HEK293 (cell line): Measurements from ENCODE around the gene THRSP.

ENCODE experiments used
- CTCF ChIA-PET: fragments of 350-600 bp; formaldehyde crosslinking; extraction: SDS; loops from one replicate; lab custom pipeline; 2021; ENCODE audit warnings: antibody characterized with exemption; lab: Yijun Ruan, JAX
- POLR2A ChIA-PET: fragments of 300-600 bp; formaldehyde crosslinking; extraction: SDS; loops from one replicate; lab custom pipeline; 2020; ENCODE audit warnings: antibody characterized with exemption, inconsistent platforms; lab: Yijun Ruan, JAX
- H3K27ac ChIP-seq: fragments of 200-500 bp; sonication (Bioruptor generic); 2 replicates; pipeline ENCODE4 v1.5.1; 2014; ENCODE audit warnings: low read depth, low read length, control low read depth, inconsistent platforms; ENCODE audit errors: extremely low read depth
- H3K36me3 ChIP-seq, 2 experiments: fragments of 200-500 bp in 1 of 2; sonication (Bioruptor generic) in 1 of 2; 1 replicate in 1 of 2; 2 replicates in 1 of 2; pipeline ENCODE4 v1.5.1; 2014 to 2017; ENCODE audit warnings: inconsistent platforms in 2 of 2, low read length in 2 of 2; ENCODE audit not compliant: control insufficient read depth in 2 of 2, insufficient read depth in 1 of 2
- H3K4me1 ChIP-seq: fragments of 200-500 bp; sonication (Bioruptor generic); 2 replicates; pipeline ENCODE4 v1.5.1; 2014; ENCODE audit warnings: mild to moderate bottlenecking, low read length, inconsistent platforms; ENCODE audit not compliant: control insufficient read depth, insufficient read depth
- H3K4me3 ChIP-seq: 2 replicates; pipeline ENCODE4 v1.5.1; 2011; ENCODE audit warnings: low read depth, mild to moderate bottlenecking, control low read depth, low read length, moderate library complexity
- H3K9me3 ChIP-seq: fragments of 200-500 bp; sonication (Bioruptor generic); 2 replicates; pipeline ENCODE4 v1.5.1; 2014; ENCODE audit warnings: low read depth, low read length, inconsistent platforms; ENCODE audit not compliant: control insufficient read depth, insufficient read depth
- FEZF1 ChIP-seq: fragments of 450-650 bp; formaldehyde crosslinking; IDR thresholded peaks from 2 replicates; pipeline ENCODE4 v1.5.1; 2016; ENCODE audit warnings: missing biosample characterization, missing genetic modification characterization
- GFI1B ChIP-seq: fragments of 450-650 bp; formaldehyde crosslinking; IDR thresholded peaks from 2 replicates; pipeline ENCODE4 v1.5.1; 2016; ENCODE audit warnings: missing biosample characterization, missing genetic modification characterization
- KLF9 ChIP-seq: fragments of 450-650 bp; formaldehyde crosslinking; IDR thresholded peaks from 2 replicates; pipeline ENCODE4 v1.5.1; 2016; ENCODE audit warnings: missing biosample characterization, missing genetic modification characterization, low read depth
- MZF1 ChIP-seq: fragments of 450-650 bp; formaldehyde crosslinking; IDR thresholded peaks from 2 replicates; pipeline ENCODE4 v1.5.1; 2017; ENCODE audit warnings: missing biosample characterization, missing genetic modification characterization, borderline replicate concordance
- OSR2 ChIP-seq: fragments of 450-650 bp; formaldehyde crosslinking; IDR thresholded peaks from 2 replicates; pipeline ENCODE4 v1.5.1; 2016; ENCODE audit warnings: missing biosample characterization, missing genetic modification characterization
- PRDM1 ChIP-seq: fragments of 450-650 bp; formaldehyde crosslinking; IDR thresholded peaks from 2 replicates; pipeline ENCODE4; 2016; ENCODE audit warnings: missing biosample characterization, missing genetic modification characterization
- TRIM28 ChIP-seq: IDR thresholded peaks from 2 replicates; pipeline ENCODE4 v1.6.1; 2011; ENCODE audit warnings: low read length, control low read depth, borderline replicate concordance
- ZNF157 ChIP-seq: fragments of 450-650 bp; formaldehyde crosslinking; IDR thresholded peaks from 2 replicates; pipeline ENCODE4 v1.5.1; 2016; ENCODE audit warnings: missing biosample characterization, missing genetic modification characterization
- ZNF174 ChIP-seq: fragments of 450-650 bp; formaldehyde crosslinking; IDR thresholded peaks from 2 replicates; pipeline ENCODE4 v1.5.0; 2017; ENCODE audit warnings: missing biosample characterization, mild to moderate bottlenecking, missing genetic modification characterization
- ZNF211 ChIP-seq: fragments of 450-650 bp; formaldehyde crosslinking; IDR thresholded peaks from 2 replicates; pipeline ENCODE4 v1.5.1; 2016; ENCODE audit warnings: low read depth, missing biosample characterization, missing genetic modification characterization
- ZNF560 ChIP-seq: fragments of 450-650 bp; formaldehyde crosslinking; IDR thresholded peaks from 2 replicates; pipeline ENCODE4 v1.5.1; 2017; ENCODE audit warnings: missing biosample characterization, missing genetic modification characterization, borderline replicate concordance
- ZNF561 ChIP-seq: fragments of 450-650 bp; IDR thresholded peaks from 2 replicates; pipeline ENCODE4 v1.5.1; 2018; ENCODE audit warnings: missing biosample characterization, missing genetic modification characterization, borderline replicate concordance
- ZNF629 ChIP-seq: fragments of 450-650 bp; formaldehyde crosslinking; IDR thresholded peaks from 2 replicates; pipeline ENCODE4 v1.5.1; 2017; ENCODE audit warnings: missing biosample characterization, missing genetic modification characterization
- ZNF664 ChIP-seq: fragments of 450-650 bp; formaldehyde crosslinking; IDR thresholded peaks from 2 replicates; pipeline ENCODE4 v1.5.1; 2016; ENCODE audit warnings: missing biosample characterization, missing genetic modification characterization
- ZNF701 ChIP-seq: fragments of 450-650 bp; formaldehyde crosslinking; IDR thresholded peaks from 2 replicates; pipeline ENCODE4 v1.5.1; 2016; ENCODE audit warnings: missing biosample characterization, missing genetic modification characterization
- TF ChIP-seq, protein P1 (sequence below): fragments of 450-650 bp; formaldehyde crosslinking; IDR thresholded peaks from 2 replicates; pipeline ENCODE4 v1.5.0; 2017; ENCODE audit warnings: missing biosample characterization, missing genetic modification characterization, borderline replicate concordance
- TF ChIP-seq, protein P2 (sequence below): fragments of 450-650 bp; formaldehyde crosslinking; IDR thresholded peaks from 2 replicates; pipeline ENCODE4 v1.5.1; 2017; ENCODE audit warnings: missing biosample characterization, missing genetic modification characterization
- TF ChIP-seq, protein P3 (sequence below): fragments of 450-650 bp; formaldehyde crosslinking; IDR thresholded peaks from 2 replicates; pipeline ENCODE4 v1.5.1; 2017; ENCODE audit warnings: missing biosample characterization, missing genetic modification characterization
- TF ChIP-seq, protein P4 (sequence below): fragments of 450-650 bp; formaldehyde crosslinking; conservative IDR thresholded peaks from 2 replicates; pipeline ENCODE4 v1.5.1; 2016; ENCODE audit warnings: low read depth, missing biosample characterization, missing genetic modification characterization

THRSP gene

DNA sequence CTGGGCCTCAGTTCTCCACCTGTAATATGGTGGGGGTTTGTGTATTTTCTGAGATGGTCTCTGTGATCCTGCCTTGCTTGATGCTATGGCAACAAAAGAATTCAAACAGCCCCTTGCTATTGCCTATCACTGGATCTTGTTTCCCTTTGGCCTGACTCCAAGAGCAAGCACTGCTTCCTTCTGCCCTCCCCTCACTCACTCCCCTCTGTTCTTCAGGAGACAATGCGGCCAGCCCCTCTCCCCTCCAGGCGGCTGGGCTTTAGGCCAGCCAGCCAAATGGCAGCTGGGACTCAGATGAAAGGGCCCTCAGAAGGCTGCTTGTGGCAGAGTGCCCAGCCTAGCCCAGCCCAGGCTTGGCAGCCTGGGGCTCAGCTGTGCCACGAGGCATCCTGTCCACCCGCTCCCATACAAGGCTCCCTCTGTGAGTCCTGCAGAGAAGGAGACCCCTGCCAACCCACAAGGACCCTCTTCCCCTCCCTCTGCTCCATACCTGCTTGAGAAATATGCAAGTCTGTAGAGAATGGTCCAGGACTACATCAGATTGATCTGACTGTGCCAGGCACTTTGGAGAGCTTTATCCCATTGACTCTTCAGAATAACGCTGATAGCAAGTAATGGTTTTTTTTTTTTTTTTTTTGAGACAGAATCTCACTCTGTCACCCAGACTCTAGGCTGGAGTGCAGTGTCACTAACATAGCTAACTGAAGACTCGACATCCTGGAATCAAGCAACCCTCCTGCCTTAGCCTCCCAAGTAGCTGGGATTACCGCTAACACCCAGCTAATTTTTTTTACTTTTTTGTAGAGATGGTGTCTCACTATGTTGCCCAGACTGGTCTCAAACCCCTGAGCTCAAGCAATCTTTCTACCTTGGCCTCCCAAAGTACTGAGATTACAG, 33.0 kb upstream of the THRSP start (continued):
- TF ChIP-seq ZNF211 (tag by site-specific recombination): no peak
- TF ChIP-seq, all 188 proteins: peak for 12

DNA sequence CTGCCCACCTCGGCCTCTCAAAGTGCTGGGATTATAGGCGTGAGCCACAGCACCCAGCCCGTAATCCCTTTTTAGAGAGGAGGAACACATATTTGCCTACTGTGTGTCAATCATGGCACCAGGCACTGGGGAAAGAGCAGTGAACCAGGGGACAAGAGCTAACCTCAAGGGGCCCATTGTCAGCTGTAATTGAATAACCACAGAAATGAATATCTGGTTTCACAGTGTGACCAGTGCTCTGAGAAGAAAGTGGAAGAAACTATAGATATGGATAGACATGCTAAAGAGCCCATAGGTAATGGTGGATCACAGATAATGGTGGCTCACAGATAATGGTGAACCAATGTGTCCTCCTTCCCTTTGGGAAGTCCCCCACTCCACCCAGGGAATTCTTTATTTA, 32.0 kb upstream of the THRSP start:
- Histone ChIP-seq H3K4me1 (no peaks in the 10 kb centered on the region), H3K36me3 (no peaks in the 10 kb centered on the region), H3K27ac (no peak overlapping the region; the same call in 1 of the 2 replicates), H3K4me3 (no peak overlapping the region), H3K9me3 (no peaks in the 10 kb centered on the region)
- TF ChIP-seq FEZF1 (tag by site-specific recombination): peak; percentile 89
- TF ChIP-seq TRIM28: no peak
- no peak for TF ChIP-seq GFI1B (tag by site-specific recombination)
- no peak for TF ChIP-seq ZNF629 (tag by site-specific recombination)
- TF ChIP-seq PRDM1 (tag by site-specific recombination): no peak
- TF ChIP-seq KLF9: no peak
- no peak for TF ChIP-seq ZNF157 (tag by site-specific recombination)
- no peak for TF ChIP-seq ZNF174 (tag by site-specific recombination)
- no peak for TF ChIP-seq ZNF664
- TF ChIP-seq, protein P1, sequence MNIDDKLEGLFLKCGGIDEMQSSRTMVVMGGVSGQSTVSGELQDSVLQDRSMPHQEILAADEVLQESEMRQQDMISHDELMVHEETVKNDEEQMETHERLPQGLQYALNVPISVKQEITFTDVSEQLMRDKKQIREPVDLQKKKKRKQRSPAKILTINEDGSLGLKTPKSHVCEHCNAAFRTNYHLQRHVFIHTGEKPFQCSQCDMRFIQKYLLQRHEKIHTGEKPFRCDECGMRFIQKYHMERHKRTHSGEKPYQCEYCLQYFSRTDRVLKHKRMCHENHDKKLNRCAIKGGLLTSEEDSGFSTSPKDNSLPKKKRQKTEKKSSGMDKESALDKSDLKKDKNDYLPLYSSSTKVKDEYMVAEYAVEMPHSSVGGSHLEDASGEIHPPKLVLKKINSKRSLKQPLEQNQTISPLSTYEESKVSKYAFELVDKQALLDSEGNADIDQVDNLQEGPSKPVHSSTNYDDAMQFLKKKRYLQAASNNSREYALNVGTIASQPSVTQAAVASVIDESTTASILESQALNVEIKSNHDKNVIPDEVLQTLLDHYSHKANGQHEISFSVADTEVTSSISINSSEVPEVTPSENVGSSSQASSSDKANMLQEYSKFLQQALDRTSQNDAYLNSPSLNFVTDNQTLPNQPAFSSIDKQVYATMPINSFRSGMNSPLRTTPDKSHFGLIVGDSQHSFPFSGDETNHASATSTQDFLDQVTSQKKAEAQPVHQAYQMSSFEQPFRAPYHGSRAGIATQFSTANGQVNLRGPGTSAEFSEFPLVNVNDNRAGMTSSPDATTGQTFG: no peak
- TF ChIP-seq OSR2 (tag by site-specific recombination): peak; percentile 24; the same call in 1 of the 2 replicates
- no peak for TF ChIP-seq ZNF561 (tag by site-specific recombination)
- TF ChIP-seq ZNF560 (tag by site-specific recombination): no peak
- CTCF ChIA-PET: interaction anchor here (1.4 to 3.0 kb wide), 2 partner anchors 14 to 16 kb away, joined by 6 to 9 read pairs; no protein-coding TSS in a partner anchor
- POLR2A ChIA-PET: no interaction called here

DNA sequence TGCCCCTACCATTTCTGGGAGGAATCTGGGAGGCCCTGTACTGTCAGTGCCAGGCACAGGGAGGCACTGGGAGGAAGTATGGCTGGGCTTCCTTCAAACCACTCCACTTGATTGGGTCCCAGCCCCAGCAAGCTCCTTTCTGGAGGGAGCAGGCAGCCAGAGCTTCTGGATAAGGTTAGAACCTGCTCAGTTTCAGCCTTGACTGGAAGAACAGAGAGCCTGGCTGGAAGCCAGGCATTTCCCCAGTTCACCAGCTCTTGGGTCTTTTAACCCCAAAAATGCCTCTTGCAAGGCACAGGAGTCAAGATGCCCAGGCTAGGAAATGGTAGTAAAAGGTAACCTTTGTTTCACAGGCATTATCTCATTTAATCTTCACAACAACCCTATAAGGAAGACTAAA, 31.6 kb upstream of the THRSP start:
- H3K36me3 ChIP-seq: no peaks in the 10 kb centered on the region
- H3K4me3 ChIP-seq: no peak overlapping the region
- no peak for TF ChIP-seq ZNF701 (tag by site-specific recombination)
- no peaks in the 10 kb centered on the region for H3K9me3 ChIP-seq
- no peaks in the 10 kb centered on the region for H3K4me1 ChIP-seq
- POLR2A ChIA-PET: interaction anchor here (0.5 kb wide), 2 partner anchors 120 to 559 kb away, joined by 3 to 4 read pairs; no protein-coding TSS in a partner anchor
- CTCF ChIA-PET: interaction anchor here (1.4 to 3.0 kb wide), 2 partner anchors 14 to 16 kb away, joined by 6 to 9 read pairs; no protein-coding TSS in a partner anchor
- H3K27ac ChIP-seq: no peak overlapping the region; the same call in 1 of the 2 replicates

DNA sequence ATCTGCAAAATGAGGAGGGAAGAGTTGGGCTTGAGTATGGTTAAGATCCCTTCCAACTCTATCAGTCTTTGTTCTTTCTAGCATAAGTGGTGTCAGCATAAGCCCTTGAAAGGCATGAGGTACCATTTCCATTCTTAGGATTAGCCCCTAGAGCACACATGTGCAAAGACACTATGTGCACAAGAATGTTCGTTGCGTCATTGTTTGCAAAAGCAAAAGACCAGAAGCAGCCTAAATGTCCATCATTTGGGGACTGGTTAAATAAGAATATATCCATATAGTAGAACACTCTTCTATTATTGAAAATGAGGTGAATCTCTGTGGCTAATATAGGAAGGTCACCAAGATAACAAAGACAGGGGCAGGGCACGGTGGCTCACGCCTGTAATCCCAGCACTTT, 30.6 kb upstream of the THRSP start:
- POLR2A ChIA-PET: no interaction called here
- CTCF ChIA-PET: interaction anchor here (0.7 kb wide), 1 partner anchor 22 kb away, joined by 3 read pairs; no protein-coding TSS in a partner anchor
- Histone ChIP-seq H3K4me1 (no peaks in the 10 kb centered on the region), H3K9me3 (no peaks in the 10 kb centered on the region), H3K4me3 (no peak overlapping the region), H3K36me3 (no peaks in the 10 kb centered on the region), H3K27ac (no peak overlapping the region)
- TF ChIP-seq, protein P2, sequence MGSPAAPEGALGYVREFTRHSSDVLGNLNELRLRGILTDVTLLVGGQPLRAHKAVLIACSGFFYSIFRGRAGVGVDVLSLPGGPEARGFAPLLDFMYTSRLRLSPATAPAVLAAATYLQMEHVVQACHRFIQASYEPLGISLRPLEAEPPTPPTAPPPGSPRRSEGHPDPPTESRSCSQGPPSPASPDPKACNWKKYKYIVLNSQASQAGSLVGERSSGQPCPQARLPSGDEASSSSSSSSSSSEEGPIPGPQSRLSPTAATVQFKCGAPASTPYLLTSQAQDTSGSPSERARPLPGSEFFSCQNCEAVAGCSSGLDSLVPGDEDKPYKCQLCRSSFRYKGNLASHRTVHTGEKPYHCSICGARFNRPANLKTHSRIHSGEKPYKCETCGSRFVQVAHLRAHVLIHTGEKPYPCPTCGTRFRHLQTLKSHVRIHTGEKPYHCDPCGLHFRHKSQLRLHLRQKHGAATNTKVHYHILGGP: no peak
- TF ChIP-seq, protein P3, sequence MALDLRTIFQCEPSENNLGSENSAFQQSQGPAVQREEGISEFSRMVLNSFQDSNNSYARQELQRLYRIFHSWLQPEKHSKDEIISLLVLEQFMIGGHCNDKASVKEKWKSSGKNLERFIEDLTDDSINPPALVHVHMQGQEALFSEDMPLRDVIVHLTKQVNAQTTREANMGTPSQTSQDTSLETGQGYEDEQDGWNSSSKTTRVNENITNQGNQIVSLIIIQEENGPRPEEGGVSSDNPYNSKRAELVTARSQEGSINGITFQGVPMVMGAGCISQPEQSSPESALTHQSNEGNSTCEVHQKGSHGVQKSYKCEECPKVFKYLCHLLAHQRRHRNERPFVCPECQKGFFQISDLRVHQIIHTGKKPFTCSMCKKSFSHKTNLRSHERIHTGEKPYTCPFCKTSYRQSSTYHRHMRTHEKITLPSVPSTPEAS (tag by site-specific recombination): no peak
- peak; percentile 59; the same call in 1 of the 2 replicates for TF ChIP-seq MZF1 (tag by site-specific recombination)
- no peak for TF ChIP-seq ZNF174 (tag by site-specific recombination)
- TF ChIP-seq, protein P4, sequence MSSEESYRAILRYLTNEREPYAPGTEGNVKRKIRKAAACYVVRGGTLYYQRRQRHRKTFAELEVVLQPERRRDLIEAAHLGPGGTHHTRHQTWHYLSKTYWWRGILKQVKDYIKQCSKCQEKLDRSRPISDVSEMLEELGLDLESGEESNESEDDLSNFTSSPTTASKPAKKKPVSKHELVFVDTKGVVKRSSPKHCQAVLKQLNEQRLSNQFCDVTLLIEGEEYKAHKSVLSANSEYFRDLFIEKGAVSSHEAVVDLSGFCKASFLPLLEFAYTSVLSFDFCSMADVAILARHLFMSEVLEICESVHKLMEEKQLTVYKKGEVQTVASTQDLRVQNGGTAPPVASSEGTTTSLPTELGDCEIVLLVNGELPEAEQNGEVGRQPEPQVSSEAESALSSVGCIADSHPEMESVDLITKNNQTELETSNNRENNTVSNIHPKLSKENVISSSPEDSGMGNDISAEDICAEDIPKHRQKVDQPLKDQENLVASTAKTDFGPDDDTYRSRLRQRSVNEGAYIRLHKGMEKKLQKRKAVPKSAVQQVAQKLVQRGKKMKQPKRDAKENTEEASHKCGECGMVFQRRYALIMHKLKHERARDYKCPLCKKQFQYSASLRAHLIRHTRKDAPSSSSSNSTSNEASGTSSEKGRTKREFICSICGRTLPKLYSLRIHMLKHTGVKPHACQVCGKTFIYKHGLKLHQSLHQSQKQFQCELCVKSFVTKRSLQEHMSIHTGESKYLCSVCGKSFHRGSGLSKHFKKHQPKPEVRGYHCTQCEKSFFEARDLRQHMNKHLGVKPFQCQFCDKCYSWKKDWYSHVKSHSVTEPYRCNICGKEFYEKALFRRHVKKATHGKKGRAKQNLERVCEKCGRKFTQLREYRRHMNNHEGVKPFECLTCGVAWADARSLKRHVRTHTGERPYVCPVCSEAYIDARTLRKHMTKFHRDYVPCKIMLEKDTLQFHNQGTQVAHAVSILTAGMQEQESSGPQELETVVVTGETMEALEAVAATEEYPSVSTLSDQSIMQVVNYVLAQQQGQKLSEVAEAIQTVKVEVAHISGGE: no peak
